Mucosa of rectum (tissue), 2 donors: ENCODE data around the gene PEBP1.
A peak's percentile ranks its signal among the peaks of the same experiment; 100 is the strongest.

ENCODE experiments used
- H3K27ac ChIP-seq, 2 donors: one replicate each; pipeline ENCODE4 v1.7.0; 2013; ENCODE audit warnings: inconsistent platforms in 2 of 2, low read depth in 2 of 2, low read length in 2 of 2
- H3K27me3 ChIP-seq, 2 donors: one replicate each; pipeline ENCODE4 v1.7.0; 2013; ENCODE audit warnings: low read length in 2 of 2; ENCODE audit not compliant: control insufficient read depth in 2 of 2, insufficient read depth in 2 of 2
- H3K36me3 ChIP-seq, 2 donors: one replicate each; pipeline ENCODE4 v1.7.0; 2013; ENCODE audit warnings: low read length in 2 of 2; ENCODE audit not compliant: control insufficient read depth in 2 of 2, insufficient read depth in 2 of 2
- H3K4me1 ChIP-seq, 2 donors: one replicate each; pipeline ENCODE4 v1.7.0; 2013; ENCODE audit warnings: low read length in 2 of 2, mild to moderate bottlenecking in 1 of 2; ENCODE audit not compliant: control insufficient read depth in 2 of 2, insufficient read depth in 2 of 2
- H3K4me3 ChIP-seq, 2 donors: one replicate each; pipeline ENCODE4 v1.7.0; 2013; ENCODE audit warnings: low read length in 2 of 2
- H3K9ac ChIP-seq, 2 donors: one replicate each; pipeline ENCODE4 v1.7.0; 2013; ENCODE audit warnings: low read length in 2 of 2, low read depth in 1 of 2, mild to moderate bottlenecking in 1 of 2
- H3K9me3 ChIP-seq, 2 donors: one replicate each; pipeline ENCODE4 v1.7.0; 2013; ENCODE audit warnings: low read length in 2 of 2; ENCODE audit not compliant: control insufficient read depth in 2 of 2
- donor health status: healthy.
- donor health status: Normal muscosa, but diverticular disease.

Gene PEBP1

DNA sequence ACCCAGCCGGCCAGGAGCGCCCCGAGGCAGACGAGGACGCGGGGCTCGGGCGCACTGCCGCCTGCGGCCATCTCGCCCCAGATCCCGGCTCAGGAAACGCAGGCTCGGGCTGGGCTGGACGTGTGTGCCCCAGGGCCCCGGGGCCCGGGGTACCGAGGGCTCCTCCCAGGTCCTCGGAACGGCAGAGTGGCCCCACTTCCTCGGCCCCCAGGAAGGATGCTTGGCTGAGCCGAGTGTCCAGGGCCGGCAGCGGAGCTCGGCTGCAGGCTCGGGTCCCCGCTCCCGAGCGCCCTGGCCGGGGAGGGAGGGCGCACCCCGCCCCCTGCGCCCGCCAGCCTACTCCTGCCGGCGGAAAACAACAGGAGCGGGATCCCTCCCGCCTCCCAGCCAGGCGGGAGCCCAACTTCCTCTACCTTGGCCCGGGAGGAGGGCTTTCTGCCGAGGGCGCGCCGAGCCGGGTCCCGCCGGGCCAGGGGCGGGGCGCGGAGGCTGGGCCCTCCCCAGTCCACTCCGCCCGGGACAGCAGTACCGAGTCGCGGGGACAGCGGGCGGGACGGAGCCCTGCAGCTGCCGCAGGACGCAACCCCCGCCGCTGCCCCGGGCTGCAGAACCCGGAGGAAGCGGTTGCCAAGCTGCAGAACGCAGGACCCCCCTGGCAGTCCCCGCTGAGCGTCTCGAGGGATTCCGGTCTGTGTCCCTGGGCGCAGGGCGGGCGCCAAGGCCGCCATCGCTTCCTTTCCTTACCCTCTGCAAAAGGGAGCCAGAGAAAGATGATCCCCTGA, 32.1 kb upstream of the PEBP1 start, which contains the start of gene VSIG10:
Gene VSIG10 (minus strand): TSS at position 411 of the 782 bp plus-strand sequence. CDS start 340 bp downstream, at position 71.
- Histone ChIP-seq H3K36me3 (no peaks in the 10 kb centered on the region), H3K4me3 (peak within 1 kb of the TSS; percentile 72 to 81), H3K27ac (peak within 1 kb of the TSS; percentile 90 to 93), H3K4me1 (peaks cover 15 to 22% of the 10 kb centered on the region in 2 donors), H3K27me3 (no peaks in the 10 kb centered on the region), H3K9me3 (no peaks in the 10 kb centered on the region), H3K9ac (peak within 1 kb of the TSS; percentile 80 to 83)

- H3K9me3 ChIP-seq = no peaks in the 10 kb centered on the region
- peaks cover 10 to 14% of the 10 kb centered on the region in 2 donors for H3K4me1 ChIP-seq
- no peaks in the 10 kb centered on the region for H3K36me3 ChIP-seq
- no peak overlapping the region for H3K4me3 ChIP-seq
- H3K27me3 ChIP-seq = no peaks in the 10 kb centered on the region
- no peak overlapping the region for H3K27ac ChIP-seq
- H3K9ac ChIP-seq = no peak overlapping the region
These were observed 28.9 kb upstream of the PEBP1 start for GRCh38 chr12:118107011-118107410.

- Histone ChIP-seq H3K36me3 (no peaks in the 10 kb centered on the region), H3K9me3 (no peaks in the 10 kb centered on the region), H3K27ac (no peak overlapping the region), H3K4me3 (no peak overlapping the region), H3K27me3 (no peaks in the 10 kb centered on the region), H3K4me1 (peaks cover 6 to 7% of the 10 kb centered on the region in 2 donors), H3K9ac (no peak overlapping the region)
These were observed 28.2 kb upstream of the PEBP1 start for GRCh38 chr12:118107694-118108093.

DNA sequence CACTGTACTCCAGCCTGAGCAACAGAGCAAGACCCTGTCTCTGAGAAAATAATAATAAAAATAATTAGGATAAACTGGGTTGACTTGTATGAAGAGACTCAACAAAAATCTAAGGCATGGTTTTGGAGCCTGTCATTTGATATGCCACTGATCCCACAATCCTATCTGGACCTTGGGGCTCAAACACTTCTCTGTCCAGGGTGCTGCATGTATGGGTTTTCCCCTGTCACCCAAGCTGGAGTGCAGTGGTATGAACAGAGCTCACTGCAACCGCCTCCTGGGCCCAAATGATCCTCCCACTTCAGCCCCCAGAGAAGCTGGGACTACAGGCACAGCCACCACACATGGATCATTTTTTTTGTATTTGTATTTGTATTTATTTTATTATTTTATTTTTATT, 26.8 kb upstream of the PEBP1 start:
- Histone ChIP-seq H3K4me1 (peaks cover 4 to 7% of the 10 kb centered on the region in 2 donors), H3K27ac (no peak overlapping the region), H3K36me3 (no peaks in the 10 kb centered on the region), H3K4me3 (no peak overlapping the region), H3K9ac (no peak overlapping the region), H3K27me3 (no peaks in the 10 kb centered on the region), H3K9me3 (no peaks in the 10 kb centered on the region)

GRCh38 chr12:118119449-118119879, 16.5 kb upstream of the PEBP1 start:
- peaks cover 13 to 23% of the 10 kb centered on the region in 2 donors for H3K4me1 ChIP-seq
- no peak overlapping the region for H3K4me3 ChIP-seq
- no peak overlapping the region for H3K9ac ChIP-seq
- no peak overlapping the region for H3K27ac ChIP-seq
- H3K36me3 ChIP-seq = no peaks in the 10 kb centered on the region
- no peaks in the 10 kb centered on the region for H3K9me3 ChIP-seq
- no peaks in the 10 kb centered on the region for H3K27me3 ChIP-seq

- Histone ChIP-seq H3K27ac (peak overlapping the region; percentile 5 to 78), H3K9ac (peak overlapping the region; percentile 54 to 62), H3K9me3 (no peaks in the 10 kb centered on the region)
These were observed 15.2 kb upstream of the PEBP1 start for GRCh38 chr12:118120579-118121363.

GRCh38 chr12:118122264-118122663, 13.7 kb upstream of the PEBP1 start:
- no peaks in the 10 kb centered on the region for H3K27me3 ChIP-seq
- no peak overlapping the region for H3K9ac ChIP-seq
- H3K27ac ChIP-seq = no peak overlapping the region

More at GRCh38 chr12:118120579-118121363, 15.2 kb upstream of the PEBP1 start:
- no peaks in the 10 kb centered on the region for H3K27me3 ChIP-seq
- no peaks in the 10 kb centered on the region for H3K36me3 ChIP-seq
- H3K4me3 ChIP-seq = no peak overlapping the region
- peaks cover 13 to 21% of the 10 kb centered on the region in 2 donors for H3K4me1 ChIP-seq

GRCh38 chr12:118124333-118124874, 11.5 kb upstream of the PEBP1 start:
- Histone ChIP-seq H3K4me1 (peaks cover 12 to 15% of the 10 kb centered on the region in 2 donors), H3K9ac (no peak overlapping the region), H3K27ac (no peak overlapping the region), H3K9me3 (no peaks in the 10 kb centered on the region), H3K36me3 (no peaks in the 10 kb centered on the region), H3K27me3 (no peaks in the 10 kb centered on the region), H3K4me3 (no peak overlapping the region)

More at GRCh38 chr12:118122264-118122663, 13.7 kb upstream of the PEBP1 start:
- Histone ChIP-seq H3K4me1 (peaks cover 12 to 15% of the 10 kb centered on the region in 2 donors), H3K36me3 (no peaks in the 10 kb centered on the region), H3K4me3 (no peak overlapping the region), H3K9me3 (no peaks in the 10 kb centered on the region)

- H3K27ac ChIP-seq = no peak overlapping the region
These were observed 10.2 kb upstream of the PEBP1 start for GRCh38 chr12:118125743-118126118.

More at GRCh38 chr12:118125743-118126118, 10.2 kb upstream of the PEBP1 start:
- Histone ChIP-seq H3K9ac (no peak overlapping the region), H3K9me3 (no peaks in the 10 kb centered on the region), H3K27me3 (no peaks in the 10 kb centered on the region), H3K36me3 (no peaks in the 10 kb centered on the region), H3K4me3 (no peak overlapping the region), H3K4me1 (peaks cover 8 to 10% of the 10 kb centered on the region in 2 donors)
